Lower lobe of right lung (tissue), 2 donors: Measurements from ENCODE around the gene IQSEC3. TPM values are rescaled to one million over a fixed set of nuclear protein-coding genes. Genes with fewer than 3 reads are reported as not detected.

Experiments
- ATAC-seq, 2 donors: fragments of 200-7000 bp; cut with Tn5 transposase; one replicate each; pipeline ENCODE4 v1.9.1; 2020 to 2022; ENCODE audit warnings: mild to moderate bottlenecking in 2 of 2, moderate library complexity in 2 of 2
- DNase-seq: peaks from one replicate; pipeline ENCODE4 v3.0.0-alpha.2; 2020
- H3K27ac ChIP-seq: fragments of 200-600 bp; one replicate; pipeline ENCODE4 v1.8.0; 2022
- H3K27me3 ChIP-seq: fragments of 200-600 bp; one replicate; pipeline ENCODE4 v1.8.0; 2022; ENCODE audit warnings: low read depth
- H3K36me3 ChIP-seq: fragments of 200-600 bp; one replicate; pipeline ENCODE4 v1.8.0; 2022; ENCODE audit warnings: mild to moderate bottlenecking
- H3K4me1 ChIP-seq: fragments of 200-600 bp; one replicate; pipeline ENCODE4 v1.8.0; 2022
- H3K4me3 ChIP-seq: fragments of 200-600 bp; one replicate; pipeline ENCODE4 v1.8.0; 2022; ENCODE audit warnings: mild to moderate bottlenecking
- H3K9me3 ChIP-seq: fragments of 200-600 bp; one replicate; pipeline ENCODE4 v1.8.0; 2022
- CTCF ChIP-seq: fragments of 200-600 bp; IDR thresholded peaks from one replicate; pipeline ENCODE4 v1.8.0; 2022; ENCODE audit warnings: antibody characterized with exemption, mild to moderate bottlenecking
- intact Hi-C: fragments of 100-400 bp; cut with DNase I; formaldehyde crosslinking; loops from one replicate; pipeline ENCODE4 v1.11.0; 2022
- total RNA-seq: library from RNA; stranded (reverse); fragmentation: NEBNext Ultra II Directional; extraction: Animal tissue kit (Norgen Biotek cat#: 25700); gene quantifications from one replicate; pipeline ENCODE4 v1.2.1, GENCODE V29; 2021
- donor health status: DM: no; HTN: yes; CAD: no; lungs with severe emphysema.

Gene IQSEC3
- total RNA-seq, 1 donor from 2014 or later: 10.7 TPM

GRCh38 chr12:179131-179884, 112.7 kb downstream of the IQSEC3 start:
- no peaks in the 10 kb centered on the region for H3K9me3 ChIP-seq
- no peak for ATAC-seq
- no peak for TF ChIP-seq CTCF
- no peak overlapping the region for H3K27ac ChIP-seq
- peaks cover 9% of the 10 kb centered on the region for H3K27me3 ChIP-seq
- no peak overlapping the region for H3K4me3 ChIP-seq
- intact Hi-C loops: no loop called here
- DNase-seq: no peak
- H3K4me1 ChIP-seq: peaks cover 31% of the 10 kb centered on the region
- no peaks in the 10 kb centered on the region for H3K36me3 ChIP-seq

- ATAC-seq (no peak), DNase-seq (no peak)
- no peaks in the 10 kb centered on the region for H3K9me3 ChIP-seq
- no peak overlapping the region for H3K27ac ChIP-seq
- peaks cover 31% of the 10 kb centered on the region for H3K4me1 ChIP-seq
- no peaks in the 10 kb centered on the region for H3K36me3 ChIP-seq
- intact Hi-C loops: no loop called here
- H3K27me3 ChIP-seq: peaks cover 9% of the 10 kb centered on the region
- TF ChIP-seq CTCF: no peak
- no peak overlapping the region for H3K4me3 ChIP-seq
Measured at GRCh38 chr12:179885-180284, 113.3 kb downstream of the IQSEC3 start.

GRCh38 chr12:180445-180844, 113.9 kb downstream of the IQSEC3 start:
- Histone ChIP-seq H3K27me3 (peaks cover 4% of the 10 kb centered on the region), H3K27ac (no peak overlapping the region), H3K4me3 (peak overlapping the region; percentile 19), H3K9me3 (no peaks in the 10 kb centered on the region), H3K36me3 (no peaks in the 10 kb centered on the region), H3K4me1 (peaks cover 31% of the 10 kb centered on the region)
- intact Hi-C loops: no loop called here
- DNase-seq: peak; percentile 69
- no peak for TF ChIP-seq CTCF
- ATAC-seq: peak; percentile 72 to 74

- DNase-seq (peak; percentile 41), ATAC-seq (no peak)
- Histone ChIP-seq H3K27me3 (peaks cover 4% of the 10 kb centered on the region), H3K4me3 (peak overlapping the region; percentile 19), H3K27ac (no peak overlapping the region), H3K36me3 (no peaks in the 10 kb centered on the region), H3K4me1 (peaks cover 19% of the 10 kb centered on the region), H3K9me3 (no peaks in the 10 kb centered on the region)
- no peak for TF ChIP-seq CTCF
- intact Hi-C loops: no loop called here
Measured at GRCh38 chr12:181921-182320, 115.4 kb downstream of the IQSEC3 start.

GRCh38 chr12:182381-182892, 115.9 kb downstream of the IQSEC3 start:
- Histone ChIP-seq H3K4me1 (peaks cover 18% of the 10 kb centered on the region), H3K36me3 (no peaks in the 10 kb centered on the region), H3K27me3 (peaks cover 4% of the 10 kb centered on the region), H3K27ac (no peak overlapping the region), H3K9me3 (no peaks in the 10 kb centered on the region), H3K4me3 (no peak overlapping the region)
- intact Hi-C loops: no loop called here
- TF ChIP-seq CTCF: no peak
- DNase-seq: peak; percentile 34
- ATAC-seq: no peak
